Right cardiac atrium (tissue), 5 donors: ENCODE measurements around the gene TMEM190. TPM values are rescaled to one million over a fixed set of nuclear protein-coding genes. Genes with fewer than 3 reads are reported as not detected.

ENCODE experiments used
- ATAC-seq, 2 donors: fragments of 200-7000 bp; cut with Tn5 transposase; one replicate each; pipeline versions ENCODE4 v1.8.0 to v1.9.1; 2020; ENCODE audit warnings: moderate library complexity in 2 of 2, mild to moderate bottlenecking in 1 of 2
- DNase-seq, 3 donors: peaks; one replicate each; pipeline ENCODE4 v3.0.0-alpha.2; 2020
- H3K27ac ChIP-seq: one replicate; pipeline ENCODE4 v1.5.1; 2013; ENCODE audit warnings: mild to moderate bottlenecking, low read length, control low read depth, moderate library complexity
- H3K27me3 ChIP-seq: one replicate; pipeline ENCODE4 v1.6.1; 2013; ENCODE audit not compliant: control insufficient read depth, insufficient read depth
- H3K4me1 ChIP-seq: one replicate; pipeline ENCODE4 v1.6.1; 2013; ENCODE audit warnings: low read length; ENCODE audit not compliant: control insufficient read depth, insufficient read depth
- H3K4me3 ChIP-seq: one replicate; pipeline ENCODE4 v1.5.1; 2013; ENCODE audit warnings: low read length, control low read depth
- H3K9me3 ChIP-seq: one replicate; pipeline ENCODE4 v1.6.1; 2013; ENCODE audit warnings: low read length; ENCODE audit not compliant: control insufficient read depth
- WGBS: extraction: QIAGEN DNeasy Blood & Tissue Kit; methylation state at CpG from one replicate; pipeline ENCODE4 v1.1.7; 2013; 5-methylcytosine and 5-hydroxymethylcytosine counted together
- intact Hi-C, 4 donors: fragments of 100-400 bp; cut with DNase I; formaldehyde crosslinking; loops; one replicate each; pipeline versions ENCODE4 v1.11.0 to v1.14.0; 2022 to 2023
- polyA plus RNA-seq: library from polyadenylated mRNA; stranded (reverse); fragments of 200-250 nt; gene quantifications from one replicate; pipeline ENCODE4 v1.2.3, GENCODE V29; 2013
- total RNA-seq, 4 donors: library from RNA; stranded (reverse); fragmentation: NEBNext Ultra II Directional; extraction: Animal tissue kit (Norgen Biotek cat#: 25700); gene quantifications; one replicate each; pipeline ENCODE4 v1.2.1, GENCODE V29; 2021
- donor health status: healthy with polysubstance abuse.
- donor health status: DM: no; HTN: yes; CAD: no.
- donor health status: DM: no; HTN: no; CAD: no.
- donor health status: DM: no; HTN: yes; CAD: no; lungs with severe emphysema.
- donor health status: DM: yes; HTN: yes; CAD: no.

TMEM190 gene
- total and polyA plus RNA-seq, 5 donors = not detected

- DNase-seq (peak; percentile 97 to 100 (median 99)), ATAC-seq (peak; percentile 91)
- H3K9me3 ChIP-seq = no peaks in the 10 kb centered on the region
- H3K4me3 ChIP-seq = peak overlapping the region; percentile 49
- intact Hi-C loops = loop anchor here in 2 of 4 donors (5.0 kb wide), 2 partner anchors 43 to 83 kb away; no protein-coding TSS in a partner anchor
- WGBS = 6% methylated on average over 34 of the region's 34 CpGs
- H3K27ac ChIP-seq = peak overlapping the region; percentile 99
- H3K27me3 ChIP-seq = no peaks in the 10 kb centered on the region
- H3K4me1 ChIP-seq = peaks cover 12% of the 10 kb centered on the region
These were observed 8.5 kb downstream of the TMEM190 start for GRCh38 chr19:55384920-55385723.

GRCh38 chr19:55385724-55386492 is 9.3 kb downstream of the TMEM190 start, which contains the start of gene RPL28:
TSS of gene RPL28 (plus strand) at chr19:55385932. CDS start at chr19:55386358, 426 bp downstream.
- H3K27ac ChIP-seq = peak within 1 kb of the TSS; percentile 99
- under 1% methylated on average over 68 of the region's 68 CpGs for WGBS
- ATAC-seq (peak; percentile 92 to 93), DNase-seq (peak; percentile 98 to 99 (median 99))
- peak within 1 kb of the TSS; percentile 94 for H3K4me3 ChIP-seq
- intact Hi-C loops = loop anchor here in 1 of 4 donors (5.0 kb wide), 1 partner anchor 84 kb away; no protein-coding TSS in a partner anchor
- no peaks in the 10 kb centered on the region for H3K9me3 ChIP-seq
- H3K27me3 ChIP-seq = no peaks in the 10 kb centered on the region
- peaks cover 12% of the 10 kb centered on the region for H3K4me1 ChIP-seq

GRCh38 chr19:55386493-55386971 is 9.9 kb downstream of the TMEM190 start:
- 4% methylated on average over 33 of the region's 33 CpGs for WGBS
- peaks cover 12% of the 10 kb centered on the region for H3K4me1 ChIP-seq
- no peaks in the 10 kb centered on the region for H3K9me3 ChIP-seq
- ATAC-seq = no peak
- DNase-seq = peak in 2 of 3 donors; percentile 47 to 55
- H3K4me3 ChIP-seq = peak overlapping the region; percentile 94
- intact Hi-C loops = loop anchor here in 1 of 4 donors (5.0 kb wide), 1 partner anchor 84 kb away; no protein-coding TSS in a partner anchor
- H3K27me3 ChIP-seq = no peaks in the 10 kb centered on the region
- peak overlapping the region; percentile 94 for H3K27ac ChIP-seq

- no peak for ATAC-seq
- Histone ChIP-seq H3K4me1 (peaks cover 12% of the 10 kb centered on the region), H3K9me3 (no peaks in the 10 kb centered on the region), H3K27me3 (no peaks in the 10 kb centered on the region), H3K27ac (no peak overlapping the region), H3K4me3 (no peak overlapping the region)
- peak in 2 of 3 donors; percentile 48 to 55 for DNase-seq
- WGBS = 82% methylated on average over 24 of the region's 24 CpGs
- intact Hi-C loops = loop anchor here in 1 of 4 donors (5.0 kb wide), 1 partner anchor 86 kb away; no protein-coding TSS in a partner anchor
These were observed 11.3 kb downstream of the TMEM190 start for GRCh38 chr19:55387736-55388497.

GRCh38 chr19:55389386-55390317 is 13.0 kb downstream of the TMEM190 start:
- 81% methylated on average over 21 of the region's 21 CpGs for WGBS
- Histone ChIP-seq H3K4me3 (no peak overlapping the region), H3K9me3 (no peaks in the 10 kb centered on the region), H3K27ac (no peak overlapping the region), H3K27me3 (no peaks in the 10 kb centered on the region), H3K4me1 (peaks cover 12% of the 10 kb centered on the region)
- intact Hi-C loops = loop anchor here in 1 of 4 donors (5.0 kb wide), 1 partner anchor 87 kb away; no protein-coding TSS in a partner anchor
- peak in 1 of 3 donors; percentile 38 for DNase-seq
- ATAC-seq = no peak

- DNase-seq (peak in 1 of 3 donors; percentile 31), ATAC-seq (no peak)
- Histone ChIP-seq H3K27ac (no peak overlapping the region), H3K27me3 (no peaks in the 10 kb centered on the region), H3K9me3 (no peaks in the 10 kb centered on the region), H3K4me1 (peaks cover 12% of the 10 kb centered on the region), H3K4me3 (no peak overlapping the region)
- intact Hi-C loops = no loop called here
- 66% methylated on average over 7 of the region's 7 CpGs for WGBS
These were observed 13.8 kb downstream of the TMEM190 start for GRCh38 chr19:55390461-55390880.

GRCh38 chr19:55391191-55391670 is 14.6 kb downstream of the TMEM190 start:
- 74% methylated on average over 12 of the region's 12 CpGs for WGBS
- ATAC-seq (peak in 1 of 2 donors; percentile 5), DNase-seq (peak; percentile 28 to 63 (median 42))
- no peak overlapping the region for H3K27ac ChIP-seq
- no peak overlapping the region for H3K4me3 ChIP-seq
- peaks cover 12% of the 10 kb centered on the region for H3K4me1 ChIP-seq
- H3K27me3 ChIP-seq = no peaks in the 10 kb centered on the region
- intact Hi-C loops = no loop called here
- no peaks in the 10 kb centered on the region for H3K9me3 ChIP-seq

- Histone ChIP-seq H3K9me3 (no peaks in the 10 kb centered on the region), H3K27ac (no peak overlapping the region), H3K4me1 (peaks cover 12% of the 10 kb centered on the region), H3K4me3 (no peak overlapping the region), H3K27me3 (no peaks in the 10 kb centered on the region)
- 81% methylated on average over 18 of the region's 18 CpGs for WGBS
- intact Hi-C loops = no loop called here
- DNase-seq = peak in 1 of 3 donors; percentile 14
- ATAC-seq = no peak
These were observed 15.3 kb downstream of the TMEM190 start for GRCh38 chr19:55391702-55392615.
